ENCODE data around the gene TCN2.

- TF ChIP-seq CTCF (conservative IDR thresholded peaks at IDR 0.05; ENCODE audit: low read depth, low read length) = no peak
- TF ChIP-seq POLR2A (IDR thresholded peaks at IDR 0.05; ENCODE audit: low read depth, low read length) = no peak
- no peak for TF ChIP-seq NFE2L2 (IDR thresholded peaks at IDR 0.05; ENCODE audit: low read depth, low read length)
- no peak for TF ChIP-seq BHLHE40 (IDR thresholded peaks at IDR 0.05; ENCODE audit: low read depth, low read length)
Measured at GRCh38 chr22:30574997-30575671, 31.8 kb upstream of the TCN2 start.
